ENCODE results near the gene PMEPA1.

The PMEPA1 gene

GRCh38 chr20:57738053-57738452 lies 28.2 kb upstream of the PMEPA1 start:
- in situ Hi-C loops (cut with MboI; ENCODE audit: low sequenced_read_pairs, unreplicated experiment), result no loop called here
- no peak for TF ChIP-seq CTCF (IDR thresholded peaks at IDR 0.05; ENCODE audit: borderline replicate concordance, control extremely low read depth, extremely low read depth, insufficient read depth, missing control alignments)
- DNase-seq (ENCODE audit: low spot score), result no peak

- no peak for DNase-seq (ENCODE audit: low spot score)
- TF ChIP-seq CTCF (IDR thresholded peaks at IDR 0.05; ENCODE audit: borderline replicate concordance, control extremely low read depth, extremely low read depth, insufficient read depth, missing control alignments), result no peak
- in situ Hi-C loops (cut with MboI; ENCODE audit: low sequenced_read_pairs, unreplicated experiment), result no loop called here
Observed at GRCh38 chr20:57737349-57737748, 27.5 kb upstream of the PMEPA1 start.

GRCh38 chr20:57736738-57737347 lies 27.0 kb upstream of the PMEPA1 start:
- in situ Hi-C loops (cut with MboI; ENCODE audit: low sequenced_read_pairs, unreplicated experiment), result no loop called here

GRCh38 chr20:57735831-57736737 lies 26.3 kb upstream of the PMEPA1 start:
- TF ChIP-seq CTCF (IDR thresholded peaks at IDR 0.05; ENCODE audit: borderline replicate concordance, control extremely low read depth, extremely low read depth, insufficient read depth, missing control alignments), result no peak
- DNase-seq (ENCODE audit: low spot score), result no peak
- in situ Hi-C loops (cut with MboI; ENCODE audit: low sequenced_read_pairs, unreplicated experiment), result no loop called here

More at GRCh38 chr20:57736738-57737347, 27.0 kb upstream of the PMEPA1 start:
- no peak for TF ChIP-seq CTCF (IDR thresholded peaks at IDR 0.05; ENCODE audit: borderline replicate concordance, control extremely low read depth, extremely low read depth, insufficient read depth, missing control alignments)
- DNase-seq (ENCODE audit: low spot score), result no peak

- in situ Hi-C loops (cut with MboI; ENCODE audit: low sequenced_read_pairs, unreplicated experiment), result no loop called here
- no peak for TF ChIP-seq CTCF (IDR thresholded peaks at IDR 0.05; ENCODE audit: borderline replicate concordance, control extremely low read depth, extremely low read depth, insufficient read depth, missing control alignments)
- DNase-seq (ENCODE audit: low spot score), result no peak
Observed at GRCh38 chr20:57734754-57735153, 24.9 kb upstream of the PMEPA1 start.

GRCh38 chr20:57732226-57732625 lies 22.4 kb upstream of the PMEPA1 start:
- no peak for TF ChIP-seq CTCF (IDR thresholded peaks at IDR 0.05; ENCODE audit: borderline replicate concordance, control extremely low read depth, extremely low read depth, insufficient read depth, missing control alignments)
- in situ Hi-C loops (cut with MboI; ENCODE audit: low sequenced_read_pairs, unreplicated experiment), result no loop called here
- no peak for DNase-seq (ENCODE audit: low spot score)

Data from GM13976 (cell line).